Activated CD8-positive, alpha-beta memory T cell treated with anti-CD3 and anti-CD28 coated beads, Interleukin-2, amount 50 U/mL, for 4 hours (primary cell): ENCODE results near the gene CLEC16A.

ENCODE experiments used
- DNase-seq: peaks from one replicate; pipeline ENCODE4 v3.0.0-alpha.2; 2020

CLEC16A gene

GRCh38 chr16:11147033-11147753 lies 202.8 kb downstream of the CLEC16A start:
- no peak for DNase-seq

DNA sequence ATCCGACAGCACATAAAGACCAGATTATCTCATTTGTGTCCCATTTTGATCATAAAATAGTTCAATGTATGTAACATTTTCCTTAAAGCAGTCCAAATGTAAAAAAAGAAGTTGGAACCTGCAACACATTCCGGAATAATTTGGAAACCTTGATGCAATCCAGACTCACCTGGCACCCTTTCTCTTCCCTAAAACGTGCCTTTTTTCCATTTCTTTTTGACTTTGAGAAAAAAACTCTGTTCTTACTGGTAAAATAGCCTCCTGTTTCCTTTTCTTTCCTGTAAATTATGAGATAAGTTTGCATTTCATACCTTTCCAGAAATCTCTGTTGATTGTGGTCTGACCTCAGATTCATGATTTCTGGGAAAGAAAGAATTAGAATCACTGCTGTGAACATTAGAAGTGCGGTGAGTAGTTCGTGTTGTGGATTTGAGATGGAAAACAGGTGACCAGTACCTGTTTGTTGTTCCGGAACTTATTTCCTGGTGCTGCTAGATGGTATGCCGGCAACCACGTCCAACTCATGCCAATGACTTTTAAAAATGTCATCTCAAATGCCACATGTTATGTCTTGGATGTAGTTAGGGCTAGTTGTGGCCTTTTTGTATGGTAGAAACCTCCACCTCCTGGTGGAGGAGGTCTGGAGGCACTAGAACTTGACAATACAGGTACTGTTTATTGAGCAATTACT lies 203.5 kb downstream of the CLEC16A start:
- no peak for DNase-seq

DNA sequence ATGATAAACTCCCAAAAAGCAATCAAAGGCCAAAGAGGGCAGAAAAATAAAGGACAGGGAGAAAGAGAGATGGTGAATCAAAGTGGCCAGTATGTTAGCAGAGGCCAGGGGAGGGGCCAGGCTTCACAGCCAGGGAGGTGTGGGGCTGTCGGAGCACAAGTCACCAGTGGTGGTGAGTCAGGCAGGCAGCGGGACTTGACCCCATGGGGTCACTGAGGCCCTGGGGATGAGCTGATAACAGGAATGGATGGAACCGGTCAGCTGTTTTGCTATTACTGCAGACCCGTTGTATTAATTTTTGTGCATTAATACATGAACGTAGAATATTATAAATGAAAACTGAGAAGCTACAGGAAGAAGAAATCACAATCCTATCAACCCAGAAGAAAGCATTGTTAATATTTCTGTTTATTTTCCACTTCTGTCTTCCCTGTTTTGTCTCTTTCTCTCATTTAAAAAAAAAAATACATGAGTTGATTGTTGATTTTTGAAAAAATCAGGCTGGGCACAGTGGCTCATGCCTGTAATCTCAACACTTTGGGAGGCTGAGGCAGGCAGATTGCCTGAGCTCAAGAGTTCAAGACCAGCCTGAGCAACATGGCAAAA lies 204.8 kb downstream of the CLEC16A start:
- DNase-seq, result no peak

GRCh38 chr16:11150190-11150589 lies 205.8 kb downstream of the CLEC16A start:
- DNase-seq, result no peak

- DNase-seq, result no peak
Measured at GRCh38 chr16:11151156-11151884, 207.0 kb downstream of the CLEC16A start.

DNA sequence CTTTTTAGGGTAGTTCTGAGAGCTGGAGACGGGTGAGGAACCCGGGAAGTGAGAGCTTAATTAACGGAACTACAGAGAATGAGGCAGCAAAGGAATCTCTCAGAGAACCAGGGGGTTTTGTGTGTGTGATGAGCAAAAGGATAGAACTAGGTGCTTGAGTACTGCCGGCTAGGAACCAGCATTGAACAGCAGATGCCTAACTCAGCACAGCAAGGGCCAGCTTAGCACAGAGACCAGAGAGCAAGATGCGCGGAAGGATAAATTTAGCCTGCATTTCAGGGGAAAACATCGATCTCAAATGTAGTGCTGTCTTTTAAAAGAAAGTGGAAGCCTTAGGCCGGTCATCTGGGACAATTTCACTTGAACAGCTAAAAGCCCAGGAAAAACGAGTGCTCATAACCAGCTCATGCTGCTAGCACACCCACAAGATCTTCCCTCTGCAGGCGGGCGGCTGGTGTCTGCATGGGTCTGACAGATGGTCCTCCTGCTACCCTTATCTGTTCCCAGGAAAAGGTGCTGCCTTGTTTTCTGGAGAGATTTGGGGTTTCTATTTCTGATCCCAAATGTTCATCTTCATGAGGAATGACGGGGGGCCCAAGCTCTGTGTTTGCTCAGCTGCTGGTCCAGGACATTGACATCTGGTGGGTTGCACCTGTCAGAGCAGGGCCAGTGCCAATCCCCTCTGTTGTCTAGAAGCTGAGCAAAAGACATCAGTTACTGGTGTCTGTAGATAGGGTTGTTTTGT lies 207.7 kb downstream of the CLEC16A start:
- no peak for DNase-seq

GRCh38 chr16:11152677-11153331 lies 208.4 kb downstream of the CLEC16A start:
- no peak for DNase-seq

DNA sequence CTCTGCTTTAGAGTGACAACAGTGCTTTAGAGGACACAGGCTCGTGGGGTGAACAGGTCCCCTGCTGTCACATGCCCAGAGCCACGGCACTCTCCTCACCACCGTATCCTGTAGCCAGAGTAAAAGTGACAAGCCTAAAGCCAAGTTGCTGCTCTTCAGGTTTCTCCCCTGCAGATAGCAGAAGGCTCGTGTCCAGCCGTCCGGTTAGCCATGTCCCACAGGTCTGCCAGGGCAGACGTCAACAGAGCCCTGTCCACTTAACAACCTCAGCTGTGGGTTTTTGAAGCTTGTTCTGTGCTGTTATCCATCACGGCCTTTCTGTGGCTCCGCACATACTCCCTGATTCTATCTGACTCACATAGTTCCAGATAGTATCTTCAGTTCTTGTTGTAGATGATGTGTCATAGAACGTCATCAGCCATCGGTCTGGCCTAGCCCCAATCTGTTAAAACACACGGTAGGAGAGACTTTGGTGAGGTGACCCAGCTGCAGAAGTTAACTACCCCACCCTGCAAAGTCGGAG lies 211.0 kb downstream of the CLEC16A start:
- DNase-seq, result no peak

DNA sequence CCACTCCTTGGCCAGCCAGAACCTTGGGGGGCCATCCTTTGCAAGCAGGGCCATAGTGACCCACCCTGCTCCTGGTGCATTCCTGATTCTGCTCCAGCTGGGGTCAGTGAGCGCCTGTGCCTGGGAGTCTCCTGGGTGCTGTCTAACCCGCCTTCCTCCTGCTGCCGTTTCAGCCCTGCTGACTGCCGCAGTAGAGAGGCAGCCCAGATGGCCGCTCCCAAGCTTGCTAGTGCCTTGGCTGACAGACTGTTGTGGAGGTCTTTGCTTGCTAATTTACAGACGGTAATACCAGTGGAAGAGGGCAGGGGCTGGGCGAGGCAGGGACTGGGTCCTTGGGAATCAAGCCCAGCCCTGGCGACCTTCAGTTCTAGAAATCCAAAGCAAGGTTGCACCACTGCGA lies 212.0 kb downstream of the CLEC16A start:
- no peak for DNase-seq

GRCh38 chr16:11157143-11157542 lies 212.8 kb downstream of the CLEC16A start:
- no peak for DNase-seq

DNA sequence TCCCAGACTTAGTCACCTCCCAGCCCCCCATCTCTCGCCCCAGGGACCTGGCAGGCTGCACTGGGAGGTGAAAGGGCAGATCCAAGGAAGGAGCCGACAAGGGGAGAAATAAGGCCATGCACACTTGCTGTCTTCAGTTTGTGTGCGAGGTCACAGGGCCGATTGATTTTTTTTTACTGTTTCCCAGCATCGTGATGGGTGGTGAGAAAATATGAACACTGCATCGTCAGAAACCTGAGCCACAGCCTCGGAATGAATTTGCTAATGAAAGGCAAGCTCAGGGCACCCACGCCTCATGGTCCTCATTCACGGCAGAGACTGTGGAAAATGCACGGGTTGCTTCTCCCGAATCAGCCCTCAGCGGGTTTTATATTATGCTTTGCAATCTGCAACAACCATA lies 213.7 kb downstream of the CLEC16A start:
- no peak for DNase-seq

GRCh38 chr16:11159282-11159681 lies 214.9 kb downstream of the CLEC16A start:
- DNase-seq, result no peak

GRCh38 chr16:11160676-11161115 lies 216.3 kb downstream of the CLEC16A start:
- no peak for DNase-seq

GRCh38 chr16:11161439-11161838 lies 217.1 kb downstream of the CLEC16A start:
- no peak for DNase-seq

DNA sequence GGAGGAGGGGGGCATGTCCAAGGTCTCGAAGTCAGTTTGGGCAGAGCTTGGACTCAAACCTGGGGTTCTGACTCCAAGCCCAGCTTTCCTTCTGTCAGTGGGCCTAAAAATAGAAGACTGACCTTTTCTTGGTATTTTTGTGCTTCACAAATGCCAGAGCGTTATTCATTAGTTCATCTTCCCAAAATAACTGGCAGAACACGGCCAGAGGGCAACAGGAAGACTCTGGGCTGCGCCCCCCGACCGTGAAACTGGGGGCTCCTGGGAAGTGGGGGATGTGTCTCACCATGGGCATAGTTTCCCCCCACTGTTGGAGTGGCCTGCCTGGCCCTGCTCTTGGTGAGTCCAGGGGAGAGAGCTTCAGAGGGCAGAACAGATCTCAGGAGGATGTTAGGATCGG lies 217.6 kb downstream of the CLEC16A start:
- no peak for DNase-seq

GRCh38 chr16:11162586-11163268 lies 218.4 kb downstream of the CLEC16A start:
- no peak for DNase-seq

- DNase-seq, result no peak
Measured at GRCh38 chr16:11163761-11164261, 219.4 kb downstream of the CLEC16A start.

DNA sequence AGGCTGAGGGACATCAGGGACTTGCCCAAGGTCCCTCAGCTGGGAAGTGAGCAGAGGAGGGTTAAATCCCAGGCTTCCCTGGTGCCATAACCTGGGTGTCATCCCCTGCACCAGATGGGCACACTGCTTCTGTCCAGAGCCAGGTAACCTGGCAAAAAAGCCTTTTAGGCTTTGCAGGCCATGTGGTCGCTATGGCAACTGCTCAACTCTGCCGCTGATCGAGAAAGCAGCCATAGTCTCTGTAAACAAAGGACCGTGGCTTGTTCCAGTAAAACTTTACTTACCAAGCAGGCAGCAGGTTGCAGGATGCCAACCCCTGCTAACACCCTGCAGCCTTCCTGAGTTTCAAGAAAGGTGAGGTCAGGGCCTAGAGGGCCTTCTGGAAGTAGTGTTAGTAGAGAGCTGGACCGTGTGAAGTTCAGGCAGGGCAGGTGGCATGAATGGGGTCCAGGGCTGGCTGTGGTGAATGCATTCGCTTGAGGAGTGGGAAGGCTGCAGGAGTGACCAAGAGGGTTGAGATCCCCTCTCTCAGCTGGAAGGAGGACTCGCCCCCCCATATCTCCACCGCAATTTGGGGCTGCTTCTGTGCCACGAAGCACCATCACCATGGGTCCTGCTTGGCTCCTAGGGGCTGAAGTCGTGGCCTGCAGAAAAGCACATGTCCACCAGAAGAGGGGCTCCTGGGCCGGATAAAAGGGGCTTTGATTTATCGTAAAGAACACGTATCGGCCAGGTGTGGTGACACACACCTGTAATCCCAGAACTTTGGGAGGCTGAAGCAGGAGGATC lies 220.3 kb downstream of the CLEC16A start:
- DNase-seq, result no peak

DNA sequence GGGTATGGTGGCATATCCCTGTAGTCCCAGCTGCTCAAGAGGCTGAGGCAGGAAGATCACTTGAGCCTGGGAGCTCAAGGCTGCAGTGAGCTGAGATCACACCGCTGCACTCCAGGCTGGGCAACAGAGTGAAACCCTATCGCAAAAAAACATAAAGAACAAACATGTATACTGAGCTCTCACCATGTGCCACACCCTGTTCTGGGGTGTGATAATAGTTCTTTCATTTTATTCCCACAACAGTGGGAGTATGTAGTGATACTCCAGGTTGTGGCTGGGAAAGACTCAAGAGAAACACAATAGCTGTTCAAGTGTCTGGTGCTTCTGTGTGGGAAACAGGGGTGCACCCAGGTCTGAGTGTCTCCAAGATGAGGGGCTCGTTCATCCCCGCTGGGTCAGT lies 221.0 kb downstream of the CLEC16A start:
- no peak for DNase-seq
